IMR-90 (cell line): ENCODE measurements around the gene ARHGEF18. TPM values are rescaled to one million over a fixed set of nuclear protein-coding genes. Genes with fewer than 3 reads are reported as not detected.

ENCODE experiments used
- ATAC-seq: fragments of 200-7000 bp; cut with Tn5 transposase; 2 replicates; pipeline ENCODE4 v1.9.1; 2020; ENCODE audit warnings: low read depth, mild to moderate bottlenecking, moderate library complexity
- BruUV-seq: library from RNA; stranded (reverse); fragments of 400-500 nt; replicated peaks from 2 replicates; lab custom pipeline; 2021; lab: Mats Ljungman, UMichigan
- CTCF ChIA-PET: fragments of 300-600 bp; formaldehyde crosslinking; extraction: SDS; loops from one replicate; lab custom pipeline; 2021; ENCODE audit warnings: antibody characterized with exemption; lab: Yijun Ruan, JAX
- POLR2A ChIA-PET: fragments of 300-600 bp; sonication (Branson Sonifier 250); formaldehyde crosslinking; loops from one replicate; lab custom pipeline; 2022; ENCODE audit warnings: antibody characterized with exemption; ENCODE audit not compliant: unreplicated experiment; lab: Charles Lee
- DNase-seq: peaks from one replicate; pipeline ENCODE4 v3.0.0; 2013
- H2AFZ ChIP-seq: replicated peaks from 2 replicates; pipeline ENCODE3; 2013; ENCODE audit warnings: low read length, mild to moderate bottlenecking; ENCODE audit not compliant: poor library complexity
- H2AK5ac ChIP-seq: 2 replicates; pipeline ENCODE4 v1.6.1; 2013; ENCODE audit warnings: low read depth, low read length, inconsistent platforms
- H2AK9ac ChIP-seq: replicated peaks from 2 replicates; pipeline ENCODE3; 2013; ENCODE audit warnings: mild to moderate bottlenecking, low read depth, low read length, moderate library complexity; ENCODE audit not compliant: poor library complexity
- H2BK120ac ChIP-seq: 2 replicates; pipeline ENCODE4 v1.6.1; 2013; ENCODE audit warnings: low read depth, low read length, inconsistent platforms
- H2BK15ac ChIP-seq: 3 replicates; pipeline ENCODE4 v1.6.1; 2013; ENCODE audit warnings: low read depth, low read length, inconsistent platforms
- H2BK20ac ChIP-seq: 2 replicates; pipeline ENCODE4 v1.6.1; 2013; ENCODE audit warnings: low read depth, mild to moderate bottlenecking, inconsistent platforms, low read length, moderate library complexity
- H2BK5ac ChIP-seq: 2 replicates; pipeline ENCODE4 v1.6.1; 2013; ENCODE audit warnings: mild to moderate bottlenecking, low read depth, low read length, inconsistent platforms; ENCODE audit not compliant: poor library complexity, severe bottlenecking
- H3K14ac ChIP-seq: replicated peaks from 2 replicates; pipeline ENCODE4 v1.6.1; 2013; ENCODE audit warnings: low read depth, low read length, inconsistent platforms
- H3K18ac ChIP-seq: 2 replicates; pipeline ENCODE4 v1.6.1; 2013; ENCODE audit warnings: low read depth, low read length, control low read depth
- H3K23ac ChIP-seq: 2 replicates; pipeline ENCODE4 v1.6.1; 2013; ENCODE audit warnings: low read depth, low read length, inconsistent platforms
- H3K27ac ChIP-seq: 2 replicates; pipeline ENCODE4 v1.5.1; 2013; ENCODE audit warnings: mild to moderate bottlenecking, control low read depth, low read length; ENCODE audit not compliant: insufficient read depth
- H3K27me3 ChIP-seq: 2 replicates; pipeline ENCODE4 v1.6.1; 2013; ENCODE audit warnings: low read length; ENCODE audit not compliant: control insufficient read depth, insufficient read depth
- H3K36me3 ChIP-seq: 2 replicates; pipeline ENCODE4 v1.6.1; 2013; ENCODE audit warnings: low read length, mixed read lengths; ENCODE audit not compliant: control insufficient read depth, insufficient read depth
- H3K4ac ChIP-seq: 2 replicates; pipeline ENCODE4 v1.6.1; 2013; ENCODE audit warnings: low read depth, low read length, inconsistent platforms
- H3K4me1 ChIP-seq: 2 replicates; pipeline ENCODE4 v1.6.1; 2013; ENCODE audit warnings: low read length, mixed read lengths; ENCODE audit not compliant: control insufficient read depth, insufficient read depth
- H3K4me2 ChIP-seq: 2 replicates; pipeline ENCODE4 v1.6.1; 2013; ENCODE audit warnings: low read depth, mild to moderate bottlenecking, control low read depth, low read length, moderate library complexity
- H3K4me3 ChIP-seq: 2 replicates; pipeline ENCODE4 v1.5.1; 2013; ENCODE audit warnings: low read depth, mild to moderate bottlenecking, control low read depth, low read length, moderate library complexity; ENCODE audit not compliant: insufficient read depth
- H3K56ac ChIP-seq: 2 replicates; pipeline ENCODE4 v1.6.1; 2013; ENCODE audit warnings: low read length, inconsistent platforms; ENCODE audit not compliant: insufficient read depth; ENCODE audit errors: extremely low read depth
- H3K79me1 ChIP-seq, 2 experiments: 2 replicates each; pipeline ENCODE4 v1.6.1; 2013; ENCODE audit warnings: low read length in 2 of 2, inconsistent platforms in 1 of 2, low read depth in 1 of 2
- H3K9ac ChIP-seq: 2 replicates; pipeline ENCODE4 v1.6.1; 2013; ENCODE audit warnings: low read depth, low read length, control low read depth
- H3K9me1 ChIP-seq: 2 replicates; pipeline ENCODE4 v1.6.1; 2013; ENCODE audit warnings: low read length, inconsistent platforms; ENCODE audit not compliant: insufficient read depth
- H3K9me3 ChIP-seq: 2 replicates; pipeline ENCODE4 v1.6.1; 2013; ENCODE audit warnings: low read length; ENCODE audit not compliant: control insufficient read depth, insufficient read depth
- H4K20me1 ChIP-seq: 2 replicates; pipeline ENCODE4 v1.6.1; 2013; ENCODE audit warnings: low read length, inconsistent platforms; ENCODE audit not compliant: insufficient read depth
- H4K5ac ChIP-seq: 2 replicates; pipeline ENCODE4 v1.6.1; 2013; ENCODE audit warnings: mild to moderate bottlenecking, low read depth, low read length, control low read depth
- H4K8ac ChIP-seq, 2 experiments: 2 replicates each; pipeline ENCODE4 v1.6.1; 2013; ENCODE audit warnings: low read depth in 2 of 2, low read length in 2 of 2, control low read depth in 1 of 2, inconsistent platforms in 1 of 2
- H4K91ac ChIP-seq: 2 replicates; pipeline ENCODE4 v1.6.1; 2013; ENCODE audit warnings: low read depth, low read length, inconsistent platforms; ENCODE audit not compliant: insufficient read depth
- BHLHE40 ChIP-seq: fragments of 150-350 bp; IDR thresholded peaks from 2 replicates; pipeline ENCODE4 v1.6.1; 2016; ENCODE audit warnings: mild to moderate bottlenecking, low read depth, low read length
- CHD1 ChIP-seq: IDR thresholded peaks from 2 replicates; pipeline ENCODE4 v1.6.1; 2012; ENCODE audit warnings: low read depth, low read length, improper control_type of control experiment
- CTCF ChIP-seq: conservative IDR thresholded peaks from 2 replicates; pipeline ENCODE4 v1.5.1; 2012; ENCODE audit warnings: mild to moderate bottlenecking, low read depth, low read length, improper control_type of control experiment
- ELK1 ChIP-seq: fragments of 150-350 bp; IDR thresholded peaks from 2 replicates; pipeline ENCODE4 v1.6.1; 2016; ENCODE audit warnings: low read depth, mild to moderate bottlenecking, low read length, moderate library complexity, borderline replicate concordance
- MAZ ChIP-seq: IDR thresholded peaks from 2 replicates; pipeline ENCODE4 v1.6.1; 2012; ENCODE audit warnings: low read depth, mild to moderate bottlenecking, low read length, improper control_type of control experiment, moderate library complexity, borderline replicate concordance
- MXI1 ChIP-seq: IDR thresholded peaks from 2 replicates; pipeline ENCODE4 v1.6.1; 2012; ENCODE audit warnings: low read depth, mild to moderate bottlenecking, low read length, moderate library complexity, borderline replicate concordance
- NFE2L2 ChIP-seq: fragments of 150-350 bp; IDR thresholded peaks from 2 replicates; pipeline ENCODE4 v1.6.1; 2016; ENCODE audit warnings: low read depth, mild to moderate bottlenecking, low read length
- RAD21 ChIP-seq: IDR thresholded peaks from 2 replicates; pipeline ENCODE4 v1.6.1; 2012; ENCODE audit warnings: low read length, improper control_type of control experiment
- RFX5 ChIP-seq: IDR thresholded peaks from 2 replicates; pipeline ENCODE4 v1.8.0; 2012; ENCODE audit warnings: low read depth, mild to moderate bottlenecking, low read length, moderate library complexity
- WGBS, 2 experiments: methylation state at CpG; one replicate each; pipeline versions ENCODE4 v1.1.5 to v1.1.7; 2013; ENCODE audit warnings: missing lambda C conversion rate in 2 of 2; ENCODE audit not compliant: insufficient read length in 1 of 2; ENCODE audit errors: extremely low coverage in 2 of 2; 5-methylcytosine and 5-hydroxymethylcytosine counted together
- dilution Hi-C: fragments of 300-500 bp; cut with HindIII; formaldehyde crosslinking; loops from one replicate; pipeline ENCODE4 v1.14.3; 2018; ENCODE audit warnings: low sequenced_read_pairs; ENCODE audit not compliant: unreplicated experiment
- in situ Hi-C: fragments of 300-500 bp; cut with MboI; formaldehyde crosslinking; loops from 3 replicates; pipeline ENCODE4 v1.14.3; 2019; ENCODE audit warnings: low sequenced_read_pairs, inconsistent platforms, mixed read lengths
- intact Hi-C: fragments of 100-400 bp; cut with micrococcal nuclease; formaldehyde crosslinking; loops from 2 replicates; pipeline ENCODE4 v1.10.0; 2022
- polyA plus RNA-seq, 3 experiments: library from polyadenylated mRNA; depleted of rRNA; stranded (reverse); fragments of >200 nt; gene quantifications; 2 replicates each; pipeline ENCODE4 v1.2.3, GENCODE V29; 2012; ENCODE audit warnings: low replicate concordance in 1 of 3
- total RNA-seq: library from RNA; depleted of rRNA; stranded (reverse); fragments of >200 nt; gene quantifications from 2 replicates; pipeline ENCODE4 v1.2.3, GENCODE V29; 2012

ARHGEF18 gene
- total and polyA plus RNA-seq, 2 of the 4 experiments (the other 2 are of a cell fraction), result 11.6 to 12.4 TPM

- no peak overlapping the region for H2BK120ac ChIP-seq
- H4K5ac ChIP-seq, result no peak overlapping the region
- no peak overlapping the region for H3K9ac ChIP-seq
- no peak overlapping the region for H4K8ac ChIP-seq
- H3K14ac ChIP-seq, result no peak overlapping the region
- no peaks in the 10 kb centered on the region for H3K9me3 ChIP-seq
- intact Hi-C loops, result no loop called here
- H2BK5ac ChIP-seq, result no peak overlapping the region
- ChIA-PET POLR2A (no interaction called here), CTCF (interaction anchor here (0.8 to 1.0 kb wide), 2 partner anchors 8 to 198 kb away, joined by 3 read pairs; no protein-coding TSS in a partner anchor)
- H3K4me1 ChIP-seq, result no peaks in the 10 kb centered on the region
- H2AK9ac ChIP-seq, result no peak overlapping the region
- H2AK5ac ChIP-seq, result no peak overlapping the region
- H4K91ac ChIP-seq, result no peak overlapping the region
- H4K20me1 ChIP-seq, result no peaks in the 10 kb centered on the region
- ATAC-seq (no peak), DNase-seq (no peak)
- no peak overlapping the region for H3K18ac ChIP-seq
- H3K56ac ChIP-seq, result no peak overlapping the region
- H3K79me1 ChIP-seq, result no peaks in the 10 kb centered on the region
- H2BK15ac ChIP-seq, result no peak overlapping the region
- dilution Hi-C loops, result no loop called here
- no TSS peak for BruUV-seq
- H3K4ac ChIP-seq, result no peak overlapping the region
- H3K27me3 ChIP-seq, result peaks cover 3% of the 10 kb centered on the region; the same call in 1 of the 2 replicates
- WGBS, 2 experiments, result 77% methylated on average over 5 of the region's 12 CpGs; no CpG with 5 or more reads in 1 of the 2 experiments
- H3K27ac ChIP-seq, result no peak overlapping the region
- H3K4me2 ChIP-seq, result no peak overlapping the region
- in situ Hi-C loops, result no loop called here
- H2AFZ ChIP-seq, result no peak overlapping the region
- no peak for TF ChIP-seq CTCF
- TF ChIP-seq RAD21, result no peak
- no peak for TF ChIP-seq MXI1
- TF ChIP-seq NFE2L2, result no peak
- TF ChIP-seq MAZ, result no peak
- TF ChIP-seq BHLHE40, result no peak
- TF ChIP-seq ELK1, result no peak
- TF ChIP-seq RFX5, result no peak
- no peak for TF ChIP-seq CHD1
- no peak overlapping the region for H2BK20ac ChIP-seq
- H3K4me3 ChIP-seq, result no peak overlapping the region
- H3K9me1 ChIP-seq, result no peaks in the 10 kb centered on the region
- H3K36me3 ChIP-seq, result no peaks in the 10 kb centered on the region
- no peak overlapping the region for H3K23ac ChIP-seq
These were observed 11.2 kb upstream of the ARHGEF18 start for GRCh38 chr19:7337380-7338194.
